Measurements from ENCODE around the gene RPL36A.

The RPL36A gene

GRCh38 chrX:101393530-101394305, 2.9 kb downstream of the RPL36A start:
- no peak for DNase-seq

DNA sequence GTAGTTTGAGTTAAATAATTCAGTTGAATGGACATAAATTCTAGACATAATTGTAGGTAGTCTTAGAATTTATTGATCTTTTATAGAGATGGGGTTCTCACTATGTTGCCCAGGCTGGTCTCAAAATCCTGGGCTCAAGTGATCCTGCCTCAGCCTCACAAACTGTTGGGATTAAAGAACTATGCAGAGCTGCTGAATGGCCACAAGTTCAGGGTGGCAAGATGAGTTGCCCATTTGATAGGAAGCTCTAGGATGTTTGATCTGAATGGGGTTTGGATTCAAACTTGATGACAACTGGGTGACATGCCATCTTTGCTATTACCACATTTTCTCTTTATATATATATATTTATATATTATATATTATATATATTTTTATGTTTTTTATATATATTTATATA, 3.6 kb downstream of the RPL36A start:
- no peak for DNase-seq

- no peak for DNase-seq
Observed at GRCh38 chrX:101395789-101396188, 5.0 kb downstream of the RPL36A start.

- DNase-seq: no peak
Observed at GRCh38 chrX:101397779-101398178, 7.0 kb downstream of the RPL36A start.

DNA sequence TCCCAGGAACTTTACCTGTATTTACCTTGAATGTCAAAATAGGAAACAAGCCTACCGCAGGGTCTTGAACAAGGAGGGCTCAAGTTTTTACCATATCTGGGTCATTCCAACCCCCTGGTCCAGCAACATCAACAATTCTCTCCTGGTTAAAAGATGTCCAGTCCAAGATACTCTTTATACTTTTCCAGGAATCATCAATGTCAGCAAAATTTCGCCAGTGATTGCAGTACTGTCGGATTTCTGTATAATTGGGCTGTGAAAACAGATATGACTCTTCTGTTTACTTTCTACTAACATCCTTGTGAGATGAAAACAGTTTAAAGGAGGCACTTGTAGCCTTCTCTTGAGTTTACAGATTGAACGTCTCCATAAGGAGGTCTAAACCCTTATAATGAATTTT, 7.9 kb downstream of the RPL36A start:
- DNase-seq: no peak

GRCh38 chrX:101399825-101400224, 9.0 kb downstream of the RPL36A start:
- DNase-seq: no peak

GRCh38 chrX:101407167-101407747, 16.4 kb downstream of the RPL36A start:
- DNase-seq: no peak

- peak; percentile 98 for DNase-seq
Observed at GRCh38 chrX:101407748-101408531, 17.1 kb downstream of the RPL36A start, which contains the start of the genes GLA and HNRNPH2. Gene GLA, minus strand, starts transcription at chrX:101407925. Its CDS starts 22 bp downstream, at chrX:101407903. Gene HNRNPH2, plus strand, starts transcription at chrX:101408222. Its CDS starts 3,767 bp downstream, at chrX:101411989.

- DNase-seq: peak; percentile 68
Observed at GRCh38 chrX:101408532-101408841, 17.7 kb downstream of the RPL36A start.

DNA sequence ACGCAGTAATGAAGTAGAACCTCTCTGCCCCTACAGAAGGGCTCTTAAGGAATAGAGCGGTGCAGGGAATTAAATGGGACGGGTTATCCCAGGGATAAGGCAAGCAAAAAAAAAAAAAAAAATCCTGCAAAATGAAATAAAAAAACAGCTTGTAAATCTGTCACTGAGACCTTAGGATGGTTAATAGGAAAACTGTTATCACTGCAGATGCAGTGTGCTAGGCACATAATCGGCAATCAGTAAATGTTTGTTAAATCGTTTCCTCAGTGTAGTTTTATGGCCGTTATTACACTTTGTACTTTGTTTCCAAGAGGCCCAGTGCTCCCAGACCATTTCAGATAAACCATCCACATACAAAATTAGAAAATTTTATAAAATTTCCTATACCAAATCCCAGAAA, 18.2 kb downstream of the RPL36A start:
- DNase-seq: no peak

- DNase-seq: no peak
Observed at GRCh38 chrX:101410461-101410860, 19.6 kb downstream of the RPL36A start.

DNA sequence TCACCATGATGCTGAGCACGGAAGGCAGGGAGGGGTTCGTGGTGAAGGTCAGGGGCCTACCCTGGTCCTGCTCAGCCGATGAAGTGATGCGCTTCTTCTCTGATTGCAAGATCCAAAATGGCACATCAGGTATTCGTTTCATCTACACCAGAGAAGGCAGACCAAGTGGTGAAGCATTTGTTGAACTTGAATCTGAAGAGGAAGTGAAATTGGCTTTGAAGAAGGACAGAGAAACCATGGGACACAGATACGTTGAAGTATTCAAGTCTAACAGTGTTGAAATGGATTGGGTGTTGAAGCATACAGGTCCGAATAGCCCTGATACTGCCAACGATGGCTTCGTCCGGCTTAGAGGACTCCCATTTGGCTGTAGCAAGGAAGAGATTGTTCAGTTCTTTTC, 21.2 kb downstream of the RPL36A start:
- no peak for DNase-seq

DNA sequence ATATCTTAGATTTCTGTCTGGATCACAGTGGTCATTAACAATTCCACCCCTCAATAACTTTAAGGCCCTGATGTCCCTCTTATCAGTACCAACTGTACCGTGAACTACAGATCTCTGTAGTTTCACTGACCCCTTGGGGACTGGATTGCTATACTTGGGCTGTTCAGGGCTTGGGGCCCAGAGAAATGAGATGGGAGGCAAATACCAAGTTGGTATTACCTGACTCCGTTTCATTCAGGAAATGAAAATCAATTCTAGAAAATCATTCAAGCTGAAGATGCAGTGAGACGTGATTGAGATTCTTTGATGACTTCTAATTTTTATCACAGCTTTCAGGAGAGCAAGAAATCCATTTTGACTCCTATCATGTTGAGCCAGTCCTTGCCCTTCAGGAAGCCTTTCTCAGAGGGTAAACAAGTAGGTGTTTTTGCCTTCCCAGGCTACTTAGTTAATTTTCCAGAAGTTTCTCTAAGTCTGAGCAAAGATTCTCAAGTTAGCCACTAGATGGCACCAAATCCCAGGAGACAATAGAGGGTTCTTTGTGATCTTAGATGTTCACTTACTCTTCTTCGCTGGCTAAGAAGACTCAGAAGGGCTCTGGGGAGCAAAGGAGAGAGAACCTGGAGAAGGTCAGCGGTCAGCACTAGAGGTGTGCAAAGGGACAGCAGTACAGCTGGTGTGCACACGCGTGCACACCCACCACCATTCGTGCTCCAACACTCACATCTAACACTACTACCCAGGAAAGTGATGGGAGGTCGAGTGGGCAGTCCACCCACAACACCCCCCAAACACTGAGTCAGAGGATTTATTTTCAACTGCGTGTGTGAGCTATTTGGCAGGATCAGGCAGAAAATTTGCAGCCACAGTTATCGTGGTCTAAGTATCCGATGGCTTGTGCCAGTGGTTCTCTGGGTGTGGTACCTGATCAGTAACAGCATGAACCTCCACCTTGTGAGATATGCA, 24.7 kb downstream of the RPL36A start:
- peak; percentile 83 for DNase-seq

DNA sequence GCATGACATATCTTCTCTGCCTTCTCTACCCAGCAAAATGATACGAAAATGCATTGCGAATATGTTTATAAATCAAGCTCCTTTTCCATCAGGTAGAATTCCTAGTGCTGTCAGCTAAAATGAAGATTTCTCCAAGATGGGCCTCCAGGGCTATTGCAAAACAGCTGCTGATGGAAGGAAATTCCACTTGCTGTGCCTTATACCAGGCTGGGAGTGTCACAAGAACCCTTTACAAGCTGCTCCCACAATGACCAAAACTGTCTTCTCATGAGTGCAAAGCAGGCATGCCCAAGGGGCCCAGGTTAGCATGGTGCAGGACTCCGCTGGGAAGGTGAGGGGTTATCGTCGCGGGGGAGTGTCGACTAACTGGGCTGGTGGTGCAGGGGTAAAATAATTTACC, 25.9 kb downstream of the RPL36A start:
- DNase-seq: no peak

GRCh38 chrX:101417190-101417589, 26.4 kb downstream of the RPL36A start:
- DNase-seq: peak; percentile 47

DNA sequence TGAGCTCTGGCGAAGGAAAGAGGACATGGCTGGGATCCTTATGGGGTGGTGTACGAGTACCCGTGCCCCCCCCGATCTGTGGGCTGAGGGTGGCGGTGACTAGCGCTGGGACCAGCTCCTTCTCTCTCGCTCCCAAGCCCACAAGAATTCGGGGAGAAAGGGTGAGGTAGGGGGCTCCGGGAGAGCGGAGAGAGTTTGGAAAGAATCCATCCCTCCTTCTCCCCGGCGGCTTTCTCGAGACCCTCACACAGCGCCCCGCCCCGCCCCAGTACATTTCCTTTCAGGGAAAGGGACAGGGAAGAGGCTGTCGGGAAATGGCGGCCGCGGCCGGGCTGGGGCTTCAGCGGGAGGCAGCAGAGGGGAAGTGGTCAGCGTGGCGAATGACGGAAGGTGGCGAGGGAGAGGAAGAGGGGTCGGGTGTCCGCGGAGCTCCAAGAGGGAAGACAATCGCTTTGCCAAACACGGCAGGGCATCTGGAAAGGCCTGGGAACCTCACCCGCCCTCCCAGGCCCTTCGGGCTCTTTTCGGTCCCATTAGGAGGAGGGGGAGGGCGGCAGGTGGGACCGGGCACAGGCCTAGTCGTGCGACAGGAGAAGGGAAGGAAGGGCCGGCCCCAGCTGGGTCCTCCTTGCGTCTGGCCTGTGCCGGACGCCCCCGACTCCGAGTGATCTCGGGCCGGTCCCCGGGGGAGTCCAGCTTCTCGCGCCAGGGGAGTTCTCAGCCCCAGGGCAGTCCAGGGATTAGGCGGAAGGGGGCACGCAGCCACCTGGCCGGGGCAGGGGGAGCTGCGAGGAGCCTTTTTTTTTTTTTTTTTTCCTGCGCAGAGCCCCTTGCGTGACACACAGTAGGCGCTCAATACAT, 27.4 kb downstream of the RPL36A start:
- DNase-seq: no peak

DNA sequence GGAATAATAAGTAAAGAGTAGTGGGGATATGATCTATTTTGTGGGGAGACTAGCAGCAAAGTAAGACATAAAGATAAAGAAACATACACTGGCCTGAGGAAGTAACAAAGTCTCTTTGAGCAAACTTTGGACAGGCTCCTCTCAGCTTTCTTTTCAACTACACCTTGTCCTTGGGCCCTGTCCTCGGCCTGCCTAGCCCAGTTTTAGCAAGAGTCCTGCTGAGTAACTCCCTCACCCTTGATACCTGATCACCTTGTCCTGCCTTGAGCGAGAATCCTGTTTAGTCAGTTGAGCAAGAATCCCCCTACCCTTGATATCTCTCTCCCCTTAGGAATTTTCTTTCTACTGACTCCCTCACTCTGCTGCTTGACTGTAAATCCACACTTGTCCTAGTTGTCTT, 28.7 kb downstream of the RPL36A start:
- DNase-seq: no peak

DNA sequence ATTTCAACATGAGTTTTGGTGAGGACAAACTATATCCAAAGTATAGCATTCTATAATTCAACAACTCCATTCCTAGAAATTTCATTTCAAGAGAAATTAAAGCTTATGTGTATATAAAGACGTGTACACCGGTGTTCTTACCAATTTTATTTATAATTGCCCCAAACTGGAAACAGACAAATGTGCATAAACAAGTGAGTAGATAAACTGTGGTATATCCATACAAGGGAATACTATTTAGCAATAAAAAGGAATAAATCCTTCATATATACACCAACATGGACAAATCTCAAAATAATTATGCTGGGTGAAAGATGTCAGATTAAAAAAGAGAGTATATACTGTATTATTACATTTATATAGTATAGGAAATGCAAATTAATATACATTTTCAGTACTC, 37.1 kb downstream of the RPL36A start:
- no peak for DNase-seq

DNA sequence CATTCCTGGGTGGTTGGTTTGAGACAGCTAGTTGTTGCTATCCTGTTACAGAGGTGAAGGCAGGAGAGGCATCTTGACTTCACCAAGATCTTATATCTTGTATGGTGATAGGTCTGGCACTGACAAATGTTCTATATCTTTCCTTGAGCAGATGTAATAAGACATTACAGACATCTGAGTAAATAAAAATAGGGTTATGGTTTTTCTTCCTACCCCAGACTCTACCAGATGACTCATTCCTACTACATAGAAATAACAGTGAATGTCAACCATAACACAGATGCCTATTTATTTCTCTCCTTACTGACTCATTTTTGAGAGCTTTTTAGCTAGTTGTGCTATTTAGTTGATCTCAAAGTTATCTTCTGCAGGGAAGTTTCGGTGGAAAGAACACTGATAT, 39.1 kb downstream of the RPL36A start:
- no peak for DNase-seq

DNA sequence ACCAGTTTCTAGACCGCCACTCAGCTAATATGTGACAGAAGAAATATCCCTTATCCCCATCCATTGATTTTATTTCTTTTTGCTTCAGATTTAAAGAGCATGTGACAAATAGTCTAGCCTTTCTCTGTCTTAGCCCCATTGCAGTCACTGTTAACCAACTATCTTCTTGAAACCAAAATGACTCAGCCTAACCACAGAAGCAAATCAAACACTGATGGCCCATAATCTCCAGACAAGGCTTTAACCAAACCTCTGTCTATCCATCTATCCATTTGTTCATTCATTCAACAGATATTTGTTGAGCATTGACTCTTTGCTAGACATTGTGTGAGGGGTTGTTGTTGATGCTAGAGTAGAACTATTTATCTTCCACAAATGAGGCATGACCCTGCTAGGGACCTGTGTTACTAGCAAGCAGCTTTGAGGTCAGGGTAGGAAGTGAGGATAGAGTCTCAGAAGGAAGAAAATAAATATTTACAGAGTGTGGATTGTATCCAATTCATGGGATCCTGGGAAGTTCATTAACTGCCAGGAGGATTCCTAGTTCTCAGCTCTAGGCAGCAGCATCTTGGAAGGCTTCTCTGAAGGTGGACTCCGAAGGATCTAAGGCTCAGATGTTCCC, 39.8 kb downstream of the RPL36A start:
- peak; percentile 39 for DNase-seq

DNA sequence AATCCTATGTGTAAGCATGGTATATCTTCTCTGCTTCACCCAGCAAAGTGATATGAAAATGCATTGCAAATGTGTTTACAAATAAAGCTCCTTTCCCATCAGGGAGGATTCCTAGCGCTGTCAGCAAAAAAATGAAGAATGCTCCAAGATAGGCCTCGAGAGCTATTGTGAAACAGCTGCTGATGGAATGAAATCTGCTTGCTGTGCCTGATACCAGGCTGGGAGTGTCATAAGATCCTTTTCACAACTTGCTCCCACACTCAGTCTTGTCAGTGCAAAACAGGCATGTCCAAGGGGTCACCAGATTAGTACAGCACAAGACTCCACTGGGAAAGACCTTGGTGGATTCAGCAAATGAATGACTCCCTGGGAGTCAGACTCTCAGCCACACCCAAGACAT, 51.3 kb downstream of the RPL36A start:
- DNase-seq: no peak
